Activated CD4-positive, CD25-positive, alpha-beta regulatory T cell treated with anti-CD3 and anti-CD28 coated beads, Interleukin-2, amount 50 U/mL, for 24 hours (primary cell): ENCODE measurements around the gene ITGB6.
"Not testable (repeated sequence)": the region's sequence is repeated elsewhere in the genome, so short reads cannot be mapped to it uniquely, and the experiment has no call there.

Source experiments
- ATAC-seq, 2 donors: fragments of 150-1000 bp; cut with Tn5 transposase; one replicate each; pipeline ENCODE4 v1.10.0; 2021; ENCODE audit warnings: mild to moderate bottlenecking in 1 of 2, moderate library complexity in 1 of 2

The ITGB6 gene

DNA sequence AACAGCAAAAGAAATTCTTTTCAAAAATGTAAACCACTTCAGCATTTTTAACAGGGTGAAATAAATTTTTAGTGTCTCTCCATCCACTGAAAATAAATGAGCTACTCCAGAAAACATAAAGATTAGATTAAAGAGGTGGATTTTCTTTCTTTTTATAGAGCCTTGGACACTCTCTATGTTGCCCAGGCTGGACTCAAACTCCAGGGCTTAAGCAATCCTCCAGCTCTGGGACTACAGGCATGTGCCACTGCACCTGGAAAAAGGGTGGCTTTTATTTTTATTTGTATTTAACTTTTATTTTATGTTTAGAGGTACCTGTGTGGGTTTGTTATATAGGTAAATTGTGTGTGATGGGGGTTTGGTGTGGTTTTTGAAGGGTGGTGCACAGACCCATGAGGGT, 19.9 kb downstream of the ITGB6 start:
- no peak for ATAC-seq

DNA sequence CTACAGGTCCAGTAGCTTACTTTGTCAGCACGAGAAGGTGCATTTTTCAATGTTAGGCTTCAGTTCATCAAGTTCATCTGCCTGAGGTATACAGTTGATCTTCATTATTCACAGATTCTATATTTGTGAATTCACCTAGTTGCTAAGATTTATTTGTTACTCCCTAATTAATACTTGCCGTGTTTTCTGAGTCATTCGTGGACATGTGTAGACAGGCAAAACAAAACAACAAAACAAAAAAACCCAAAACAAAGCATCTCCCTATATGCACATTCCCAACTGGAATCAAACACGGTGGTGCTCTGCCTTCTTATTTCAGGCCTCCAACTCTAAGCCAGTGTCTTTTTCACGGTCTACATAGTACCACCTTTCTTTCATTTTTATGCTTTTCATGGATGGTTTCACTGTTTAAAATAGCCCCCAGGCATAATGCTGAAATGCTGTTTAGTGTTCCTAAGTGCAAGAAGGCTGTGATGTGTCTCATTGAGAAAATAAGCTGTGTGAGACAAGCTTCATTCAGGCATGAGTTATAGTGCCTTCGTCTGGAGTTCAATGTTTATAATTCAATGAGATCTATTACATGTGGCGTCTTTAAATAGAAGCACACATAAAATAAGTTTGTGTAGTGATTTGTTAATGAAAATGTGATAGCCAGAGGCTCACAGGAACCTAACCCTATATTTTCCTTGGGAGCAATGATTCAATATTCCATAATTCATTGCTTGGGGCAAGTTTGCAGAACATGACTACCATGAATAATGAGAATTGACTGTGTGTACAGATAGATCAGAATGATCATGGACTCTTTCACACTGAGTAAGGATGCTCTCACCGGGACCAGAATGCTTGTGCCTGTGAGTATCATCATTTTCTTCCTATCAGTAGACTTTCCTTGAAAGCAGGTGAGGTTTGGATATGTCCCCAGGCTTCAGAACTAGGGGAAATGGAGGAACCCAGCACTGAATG, 24.6 kb downstream of the ITGB6 start:
- ATAC-seq: no peak

- no peak for ATAC-seq
These were observed 25.8 kb downstream of the ITGB6 start for GRCh38 chr2:160174322-160174721.

DNA sequence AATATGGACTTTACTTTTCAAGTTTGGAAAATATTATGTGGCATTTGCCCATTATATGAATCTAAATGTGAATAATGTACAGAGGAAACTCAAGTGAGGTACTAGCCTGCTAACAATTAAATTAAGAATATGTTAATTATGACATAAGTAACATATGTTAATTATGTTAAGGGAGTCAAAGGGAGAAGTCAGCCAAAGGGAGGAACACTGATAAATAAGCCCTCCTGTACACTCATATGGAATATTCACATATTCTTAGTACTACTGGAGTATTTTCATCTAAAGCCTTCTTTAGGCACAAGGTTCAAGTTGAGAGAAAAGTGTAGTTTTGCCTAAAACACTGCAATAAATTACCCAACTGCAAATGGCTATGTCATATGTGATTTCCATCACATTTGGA, 30.1 kb downstream of the ITGB6 start:
- no peak for ATAC-seq

- no peak for ATAC-seq
These were observed 30.6 kb downstream of the ITGB6 start for GRCh38 chr2:160169471-160169870.

GRCh38 chr2:160168878-160169277, 31.2 kb downstream of the ITGB6 start:
- no peak for ATAC-seq

DNA sequence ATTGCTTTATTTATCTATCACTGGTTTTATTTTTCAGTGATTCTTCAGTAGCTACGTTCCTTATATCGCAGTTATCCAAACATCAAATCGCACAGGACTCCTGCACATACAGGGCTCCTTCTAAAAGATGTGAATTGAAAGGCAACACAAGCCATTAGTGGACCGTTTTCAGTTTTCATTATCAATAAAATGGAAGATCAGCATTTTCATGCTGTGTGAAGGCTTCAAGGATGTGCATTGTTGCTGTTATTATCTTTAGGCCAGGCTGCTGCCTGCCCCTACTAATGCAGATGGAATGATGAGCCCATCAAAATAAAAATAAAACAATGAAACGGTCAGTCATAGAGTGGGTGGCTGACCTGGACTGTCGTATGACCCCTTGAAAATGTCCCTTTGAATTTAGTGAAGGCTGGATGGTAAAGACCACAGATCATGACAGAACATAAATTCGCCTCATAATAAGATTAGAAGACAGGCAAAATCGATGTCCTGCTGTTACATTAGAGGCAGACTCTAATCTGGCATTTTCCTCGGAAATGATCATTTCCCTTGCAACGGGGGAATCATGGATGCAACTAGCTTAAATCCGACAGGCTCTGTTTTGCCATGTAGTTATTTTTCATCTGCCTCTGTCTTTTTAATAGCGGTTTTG, 32.9 kb downstream of the ITGB6 start:
- no peak for ATAC-seq

- no peak for ATAC-seq
These were observed 34.1 kb downstream of the ITGB6 start for GRCh38 chr2:160165996-160166395.

- no peak for ATAC-seq
These were observed 35.0 kb downstream of the ITGB6 start for GRCh38 chr2:160165081-160165480.

DNA sequence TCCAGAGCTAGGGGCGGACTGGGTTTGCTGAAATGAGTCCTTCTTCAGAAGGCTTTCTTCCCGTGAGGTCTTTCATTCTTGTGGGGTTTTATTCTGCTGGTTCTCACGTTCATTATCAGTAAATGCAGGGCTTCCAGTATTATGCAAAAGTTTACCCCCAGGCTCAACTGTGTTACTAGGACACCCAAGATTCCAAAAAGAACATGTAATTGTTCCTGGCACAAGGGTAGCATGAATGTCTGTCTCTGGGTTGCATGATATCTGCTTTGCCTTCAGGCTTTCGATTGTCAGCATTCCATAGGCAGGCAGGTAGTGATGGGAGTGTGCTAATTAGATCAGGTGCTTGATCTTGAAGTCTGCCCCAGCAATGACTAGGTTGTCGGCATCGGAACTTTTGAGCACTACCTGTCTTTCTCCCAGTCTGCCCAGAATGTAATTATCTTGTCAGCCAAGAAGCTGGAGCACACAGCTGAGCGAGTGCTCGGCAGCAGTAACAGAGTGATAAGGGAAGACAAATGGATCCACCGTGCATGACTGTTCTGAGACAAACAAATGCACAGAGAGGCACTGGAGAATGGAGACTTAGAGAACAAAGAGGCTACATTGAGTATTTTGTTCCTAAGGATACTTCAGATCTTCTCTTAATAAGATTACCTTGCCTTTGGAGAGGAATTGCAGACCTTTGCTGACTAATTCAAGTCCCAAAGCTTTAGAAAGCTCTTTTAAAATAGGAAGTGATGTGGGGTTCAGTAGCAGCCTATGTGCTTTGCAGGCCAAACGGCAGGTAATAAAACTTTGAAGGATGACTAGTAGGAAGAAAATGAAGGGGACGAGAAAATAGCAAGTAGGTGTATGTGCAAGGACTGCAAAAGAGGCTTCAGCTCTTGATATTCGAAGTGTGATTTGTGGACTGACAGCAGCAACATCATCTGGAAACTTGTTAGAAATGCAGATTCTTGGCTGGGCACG, 41.9 kb downstream of the ITGB6 start:
- ATAC-seq: no peak

DNA sequence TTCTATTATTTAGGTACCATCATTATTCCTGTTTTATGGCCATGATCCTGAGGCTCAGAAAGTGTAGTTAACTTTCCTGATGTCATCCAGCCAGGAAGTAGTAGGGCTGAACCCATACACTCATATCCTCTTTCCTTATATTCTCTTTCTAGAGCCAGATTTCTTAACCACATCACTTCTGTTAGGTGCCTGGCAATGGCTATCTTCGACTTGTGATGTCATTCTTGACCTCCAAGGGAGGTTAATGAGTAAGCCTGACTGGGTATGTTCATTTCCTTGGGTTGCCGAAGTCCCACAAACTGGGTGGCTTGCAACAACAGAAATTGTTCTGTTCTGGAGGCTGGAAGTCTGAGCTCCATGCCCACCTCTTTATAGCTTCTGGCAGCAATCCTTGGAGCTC, 43.4 kb downstream of the ITGB6 start:
- ATAC-seq: no peak

GRCh38 chr2:160156100-160156499, 44.0 kb downstream of the ITGB6 start:
- no peak for ATAC-seq

DNA sequence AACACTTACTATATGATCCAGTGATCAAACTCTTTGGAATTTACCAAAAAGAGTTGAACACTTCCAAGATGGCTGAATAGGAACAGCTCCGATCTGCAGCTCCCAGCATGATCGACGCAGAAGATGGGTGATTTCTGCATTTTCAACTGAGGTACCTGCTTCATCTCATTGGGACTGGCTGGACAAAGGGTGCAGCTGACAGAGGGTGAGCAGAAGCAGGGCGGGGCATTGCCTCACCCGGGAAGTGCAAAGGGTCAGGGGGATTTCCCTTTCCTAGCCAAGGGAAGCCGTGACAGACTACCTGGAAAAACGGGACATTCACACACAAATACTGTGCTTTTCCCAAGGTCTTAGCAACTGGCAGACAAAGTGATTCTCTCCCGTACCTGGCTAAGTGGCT, 51.7 kb downstream of the ITGB6 start:
- ATAC-seq: not testable (repeated sequence)

- ATAC-seq: no peak
These were observed 54.6 kb downstream of the ITGB6 start for GRCh38 chr2:160145471-160145870.

GRCh38 chr2:160144280-160144990, 55.6 kb downstream of the ITGB6 start:
- ATAC-seq: no peak

DNA sequence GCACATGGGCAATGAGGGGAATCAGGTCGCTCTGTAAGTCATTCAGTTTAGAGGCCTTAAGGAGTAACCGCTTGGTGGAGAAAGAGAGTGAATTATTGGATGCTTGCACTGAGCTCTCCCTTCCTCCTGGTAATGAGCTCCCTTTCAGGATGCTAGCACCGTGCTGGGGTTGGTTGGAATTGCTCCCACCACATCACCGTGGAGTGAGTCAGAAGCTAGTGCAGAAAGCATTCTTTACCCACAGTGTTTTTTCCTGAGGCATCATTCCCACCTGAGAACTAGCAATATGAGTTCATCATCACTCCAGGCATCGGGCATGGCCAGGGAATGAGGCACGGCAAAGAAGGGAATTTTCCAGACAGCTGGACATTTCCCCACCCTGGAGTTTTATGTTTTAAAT, 57.6 kb downstream of the ITGB6 start:
- no peak for ATAC-seq

- ATAC-seq: no peak
These were observed 58.2 kb downstream of the ITGB6 start for GRCh38 chr2:160141912-160142311.

DNA sequence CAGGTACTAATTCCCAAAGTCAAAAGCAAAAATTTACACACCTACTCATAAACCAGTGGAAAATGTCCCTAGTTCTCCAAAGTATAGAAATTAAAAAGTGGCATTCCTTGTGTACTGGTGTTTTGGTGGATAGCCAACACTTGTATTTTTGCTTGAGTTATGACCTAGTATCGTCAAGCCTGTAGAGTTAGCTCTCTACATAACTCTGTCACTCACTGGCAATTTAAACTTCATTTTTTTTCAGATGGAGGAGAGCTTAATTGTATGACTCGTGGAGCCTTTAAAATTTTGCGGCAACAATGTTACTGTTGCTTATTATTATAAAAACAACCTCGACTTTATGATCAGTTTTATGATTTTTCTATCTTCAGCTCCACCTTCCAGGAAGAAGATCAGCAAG, 58.7 kb downstream of the ITGB6 start:
- no peak for ATAC-seq

- no peak for ATAC-seq
These were observed 59.6 kb downstream of the ITGB6 start for GRCh38 chr2:160140471-160140870.

DNA sequence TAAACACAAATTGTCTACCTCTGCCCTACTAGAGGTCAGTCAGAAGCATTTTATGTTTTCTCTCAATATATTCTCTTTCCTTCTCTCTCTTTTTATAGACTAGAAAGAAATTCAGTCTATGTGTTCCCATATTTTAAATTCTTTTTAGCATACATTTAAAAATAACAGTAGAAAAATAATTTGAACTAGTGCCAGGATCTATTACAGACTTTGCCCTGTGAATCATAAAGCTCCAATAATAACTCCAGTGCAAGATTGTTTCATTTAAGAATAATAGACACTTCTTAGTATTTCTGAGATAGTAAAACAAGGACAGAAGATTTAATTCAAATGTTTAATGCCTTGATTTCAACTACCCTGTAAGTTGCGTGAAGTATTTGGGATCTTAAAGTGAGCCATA, 60.1 kb downstream of the ITGB6 start:
- ATAC-seq: no peak

GRCh38 chr2:160139350-160139749, 60.7 kb downstream of the ITGB6 start:
- ATAC-seq: no peak

DNA sequence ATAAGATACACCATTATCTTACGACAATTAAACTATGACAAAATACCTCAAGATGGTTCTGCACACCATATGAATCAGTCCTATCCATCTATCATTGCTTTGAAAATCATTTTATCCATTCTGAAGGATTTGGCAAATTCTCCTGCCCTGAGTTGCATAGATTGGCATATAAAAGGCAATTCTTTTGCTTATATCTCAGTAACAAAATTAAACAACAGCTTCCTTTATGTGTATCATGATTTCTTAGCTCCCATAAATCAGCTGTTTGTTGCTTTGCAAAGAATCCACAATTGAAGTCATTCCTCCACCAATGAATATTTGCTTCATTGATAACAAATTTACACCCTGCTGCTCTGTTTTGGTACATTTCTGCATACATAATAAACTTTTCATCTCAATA, 61.7 kb downstream of the ITGB6 start:
- ATAC-seq: no peak
